Measurements from ENCODE around the gene RASSF1. TPM values are rescaled to one million over a fixed set of nuclear protein-coding genes. Genes with fewer than 3 reads are reported as not detected.

The RASSF1 gene
- total RNA-seq, 1 experiment from 2014 or later, result 20.0 TPM

GRCh38 chr3:50297384-50297775 is 43.3 kb downstream of the RASSF1 start:
- Histone ChIP-seq H3K9ac (ENCODE audit: low read length) (no peak overlapping the region), H2AFZ (ENCODE audit: low read length) (no peak overlapping the region), H3K36me3 (ENCODE audit: low read depth, low read length) (no peaks in the 10 kb centered on the region), H3K27ac (ENCODE audit: low read length) (no peak overlapping the region), H3K4me3 (ENCODE audit: low read length) (no peak overlapping the region), H3K9me3 (ENCODE audit: low read length) (no peaks in the 10 kb centered on the region), H4K20me1 (ENCODE audit: low read length) (no peaks in the 10 kb centered on the region), H3K4me1 (ENCODE audit: insufficient read depth, low read length) (peaks cover 26% of the 10 kb centered on the region), H3K4me2 (ENCODE audit: low read length) (no peak overlapping the region), H3K9me2 (replicated peaks; ENCODE audit: low read length) (no peaks in the 10 kb centered on the region), H3K27me3 (ENCODE audit: low read length) (no peaks in the 10 kb centered on the region), H3F3A (ENCODE audit: low read length, unreplicated experiment) (no peaks in the 10 kb centered on the region), H3K79me2 (ENCODE audit: low read length) (peaks cover 14% of the 10 kb centered on the region)
- DNase-seq (no peak), ATAC-seq (no peak)
- ChIA-PET POLR2A (ENCODE audit: unreplicated experiment) (no interaction called here), CTCF (interaction anchor here (0.6 to 0.7 kb wide), 2 partner anchors 23 to 24 kb away, joined by 3 to 8 read pairs; no protein-coding TSS in a partner anchor)
- no TSS peak for BruUV-seq (replicated peaks)
- no peak for TF ChIP-seq EZH2phosphoT487 (IDR thresholded peaks at IDR 0.05; ENCODE audit: borderline replicate concordance, low read length)
- TF ChIP-seq CTCF (conservative IDR thresholded peaks at IDR 0.05; ENCODE audit: low read depth, low read length), result no peak
- TF ChIP-seq EZH2 (IDR thresholded peaks at IDR 0.05; ENCODE audit: low read length, unreplicated experiment), result no peak
- intact Hi-C loops (cut with micrococcal nuclease), result no loop called here

- H3F3A ChIP-seq (ENCODE audit: low read length, unreplicated experiment), result no peaks in the 10 kb centered on the region
- no peaks in the 10 kb centered on the region for H3K27me3 ChIP-seq (ENCODE audit: low read length)
- no TSS peak for BruUV-seq (replicated peaks)
- TF ChIP-seq EZH2phosphoT487 (IDR thresholded peaks at IDR 0.05; ENCODE audit: borderline replicate concordance, low read length), result no peak
- TF ChIP-seq EZH2 (IDR thresholded peaks at IDR 0.05; ENCODE audit: low read length, unreplicated experiment), result no peak
- no peak for TF ChIP-seq CTCF (conservative IDR thresholded peaks at IDR 0.05; ENCODE audit: low read depth, low read length)
- ChIA-PET CTCF (interaction anchor here (0.6 to 0.7 kb wide), 2 partner anchors 22 to 25 kb away, joined by 3 to 8 read pairs; no protein-coding TSS in a partner anchor), POLR2A (ENCODE audit: unreplicated experiment) (no interaction called here)
- DNase-seq (no peak), ATAC-seq (no peak)
- H2AFZ ChIP-seq (ENCODE audit: low read length), result no peak overlapping the region
- no peak overlapping the region for H3K4me2 ChIP-seq (ENCODE audit: low read length)
- H3K27ac ChIP-seq (ENCODE audit: low read length), result no peak overlapping the region
- H3K79me2 ChIP-seq (ENCODE audit: low read length), result peaks cover 18% of the 10 kb centered on the region
- H3K4me3 ChIP-seq (ENCODE audit: low read length), result no peak overlapping the region
- no peaks in the 10 kb centered on the region for H4K20me1 ChIP-seq (ENCODE audit: low read length)
- H3K9me3 ChIP-seq (ENCODE audit: low read length), result no peaks in the 10 kb centered on the region
- H3K9me2 ChIP-seq (replicated peaks; ENCODE audit: low read length), result no peaks in the 10 kb centered on the region
- H3K4me1 ChIP-seq (ENCODE audit: insufficient read depth, low read length), result peaks cover 26% of the 10 kb centered on the region
- intact Hi-C loops (cut with micrococcal nuclease), result no loop called here
- H3K36me3 ChIP-seq (ENCODE audit: low read depth, low read length), result no peaks in the 10 kb centered on the region
- no peak overlapping the region for H3K9ac ChIP-seq (ENCODE audit: low read length)
These were observed 43.8 kb downstream of the RASSF1 start for GRCh38 chr3:50296721-50297383.

All from PC-3 (cell line).